SK-N-SH (cell line): Measurements from ENCODE around the gene EXOSC3.
A peak's percentile ranks its signal among the peaks of the same experiment; 100 is the strongest.

ENCODE experiments used
- CTCF ChIP-seq: fragments of 200-600 bp; sonication (generic); IDR thresholded peaks from 2 replicates; pipeline ENCODE4 v1.6.1; 2017; ENCODE audit warnings: antibody characterized with exemption, mild to moderate bottlenecking, moderate library complexity
- FOXM1 ChIP-seq: IDR thresholded peaks from 2 replicates; pipeline ENCODE4 v1.4.0; 2012; ENCODE audit warnings: low read depth, mild to moderate bottlenecking
- RXRA ChIP-seq: IDR thresholded peaks from 2 replicates; pipeline ENCODE4 v1.4.0; 2012; ENCODE audit warnings: low read depth, mild to moderate bottlenecking, borderline replicate concordance
- SMC3 ChIP-seq: IDR thresholded peaks from 2 replicates; pipeline ENCODE4 v1.6.1; 2012; ENCODE audit warnings: low read depth, low read length, improper control_type of control experiment
- TCF12 ChIP-seq: IDR thresholded peaks from 2 replicates; pipeline ENCODE4 v1.4.0; 2012

- no peak for TF ChIP-seq TCF12
- TF ChIP-seq CTCF, result peak; percentile 93
- peak; percentile 82 for TF ChIP-seq SMC3
- no peak for TF ChIP-seq FOXM1
- no peak for TF ChIP-seq RXRA
Observed at GRCh38 chr9:37747271-37747753, 37.6 kb downstream of the EXOSC3 start.
